ENCODE data around the gene SHROOM2.

Gene SHROOM2

GRCh38 chrX:9907645-9908387, 121.6 kb downstream of the SHROOM2 start:
- TF ChIP-seq POLR2AphosphoS5 (IDR thresholded peaks at IDR 0.05; ENCODE audit: low read depth, low read length) = no peak
- TF ChIP-seq SIN3A (IDR thresholded peaks at IDR 0.05; ENCODE audit: borderline replicate concordance, insufficient read depth, low read length) = no peak
- TF ChIP-seq FOXP2 (optimal IDR thresholded peaks at IDR 0.05; ENCODE audit: borderline replicate concordance, extremely low read depth, extremely low read length, insufficient read depth) = no peak
- TF ChIP-seq TAF1 (IDR thresholded peaks at IDR 0.05; ENCODE audit: borderline replicate concordance, insufficient read depth, low read length) = no peak
- TF ChIP-seq REST (IDR thresholded peaks at IDR 0.05; ENCODE audit: insufficient read depth in 1 of 2, low read depth in 2 of 2, low read length in 2 of 2) = no peak

GRCh38 chrX:9909254-9909653, 123.0 kb downstream of the SHROOM2 start:
- TF ChIP-seq SIN3A (IDR thresholded peaks at IDR 0.05; ENCODE audit: borderline replicate concordance, insufficient read depth, low read length) (no peak), REST (IDR thresholded peaks at IDR 0.05; ENCODE audit: insufficient read depth in 1 of 2, low read depth in 2 of 2, low read length in 2 of 2) (no peak), FOXP2 (optimal IDR thresholded peaks at IDR 0.05; ENCODE audit: borderline replicate concordance, extremely low read depth, extremely low read length, insufficient read depth) (no peak), POLR2AphosphoS5 (IDR thresholded peaks at IDR 0.05; ENCODE audit: low read depth, low read length) (no peak), TAF1 (IDR thresholded peaks at IDR 0.05; ENCODE audit: borderline replicate concordance, insufficient read depth, low read length) (no peak)

DNA sequence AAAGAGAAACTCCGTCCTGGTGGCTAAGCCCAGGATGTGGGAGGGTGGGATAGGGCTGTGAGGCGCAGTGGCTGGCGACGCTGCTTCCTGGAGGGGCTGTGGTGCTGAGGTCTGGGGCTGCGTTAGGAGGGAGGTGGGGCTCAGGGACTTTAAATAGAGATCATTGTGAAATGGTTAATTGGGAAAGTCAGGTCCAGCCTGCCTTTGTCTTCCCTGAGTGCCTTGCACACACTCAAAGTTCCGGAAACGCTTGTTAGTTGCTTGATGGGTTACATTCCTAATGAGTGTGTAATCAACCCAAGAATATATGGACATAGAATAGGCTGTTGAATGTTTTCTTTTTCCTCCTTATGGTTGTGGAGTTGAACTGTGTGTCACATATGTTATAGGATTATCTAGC, 125.3 kb downstream of the SHROOM2 start:
- TF ChIP-seq FOXP2 (optimal IDR thresholded peaks at IDR 0.05; ENCODE audit: borderline replicate concordance, extremely low read depth, extremely low read length, insufficient read depth) = no peak
- no peak for TF ChIP-seq TAF1 (IDR thresholded peaks at IDR 0.05; ENCODE audit: borderline replicate concordance, insufficient read depth, low read length)
- TF ChIP-seq POLR2AphosphoS5 (IDR thresholded peaks at IDR 0.05; ENCODE audit: low read depth, low read length) = no peak
- no peak for TF ChIP-seq REST (IDR thresholded peaks at IDR 0.05; ENCODE audit: insufficient read depth in 1 of 2, low read depth in 2 of 2, low read length in 2 of 2)
- TF ChIP-seq SIN3A (IDR thresholded peaks at IDR 0.05; ENCODE audit: borderline replicate concordance, insufficient read depth, low read length) = no peak

GRCh38 chrX:9912351-9913145, 126.3 kb downstream of the SHROOM2 start:
- TF ChIP-seq REST (IDR thresholded peaks at IDR 0.05; ENCODE audit: insufficient read depth in 1 of 2, low read depth in 2 of 2, low read length in 2 of 2) = no peak
- TF ChIP-seq SIN3A (IDR thresholded peaks at IDR 0.05; ENCODE audit: borderline replicate concordance, insufficient read depth, low read length) = no peak
- TF ChIP-seq TAF1 (IDR thresholded peaks at IDR 0.05; ENCODE audit: borderline replicate concordance, insufficient read depth, low read length) = no peak
- no peak for TF ChIP-seq FOXP2 (optimal IDR thresholded peaks at IDR 0.05; ENCODE audit: borderline replicate concordance, extremely low read depth, extremely low read length, insufficient read depth)

Measured in PFSK-1 (cell line).